Nephron progenitor cell (in vitro differentiated cells): ENCODE measurements around the gene BCL7A.

Experiments used
- DNase-seq: peaks from one replicate; pipeline ENCODE4 v3.0.0; 2021
- H3K27ac Mint-ChIP-seq: 2 replicates; pipeline ENCODE4 v1.8.0; 2021; ENCODE audit warnings: mild to moderate bottlenecking, moderate library complexity, mixed read lengths
- H3K27me3 Mint-ChIP-seq: 2 replicates; pipeline ENCODE4 v1.8.0; 2021; ENCODE audit warnings: mild to moderate bottlenecking, low read depth, mixed read lengths; ENCODE audit not compliant: poor library complexity
- H3K36me3 Mint-ChIP-seq: 2 replicates; pipeline ENCODE4 v1.8.0; 2021; ENCODE audit warnings: low read depth, mixed read lengths
- H3K4me1 Mint-ChIP-seq: 2 replicates; pipeline ENCODE4 v1.8.0; 2021; ENCODE audit warnings: mixed read lengths
- H3K4me3 Mint-ChIP-seq: 2 replicates; pipeline ENCODE4 v1.8.0; 2021; ENCODE audit warnings: mild to moderate bottlenecking, moderate library complexity, mixed read lengths
- H3K9me3 Mint-ChIP-seq: 2 replicates; pipeline ENCODE4 v1.8.0; 2021; ENCODE audit warnings: mild to moderate bottlenecking, moderate library complexity, mixed read lengths
- CTCF ChIP-seq: fragments of 200-600 bp; sonication (generic); IDR thresholded peaks from 2 replicates; pipeline ENCODE4 v1.5.0; 2021; ENCODE audit warnings: antibody characterized with exemption

Gene BCL7A

GRCh38 chr12:122063694-122064024 is 42.0 kb downstream of the BCL7A start:
- Mint-ChIP-seq H3K9me3 (no peaks in the 10 kb centered on the region), H3K27ac (peak overlapping the region; percentile 98), H3K4me3 (peak overlapping the region; percentile 72), H3K4me1 (peaks cover 81% of the 10 kb centered on the region), H3K36me3 (peaks cover 37% of the 10 kb centered on the region), H3K27me3 (no peaks in the 10 kb centered on the region)
- no peak for DNase-seq
- no peak for TF ChIP-seq CTCF

- Mint-ChIP-seq H3K27ac (peak overlapping the region; percentile 98), H3K4me3 (peak overlapping the region; percentile 72), H3K36me3 (peaks cover 32% of the 10 kb centered on the region), H3K9me3 (no peaks in the 10 kb centered on the region), H3K27me3 (no peaks in the 10 kb centered on the region), H3K4me1 (peaks cover 76% of the 10 kb centered on the region)
- peak; percentile 81 for DNase-seq
- peak; percentile 55 for TF ChIP-seq CTCF
These were observed 42.5 kb downstream of the BCL7A start for GRCh38 chr12:122064025-122064777.

GRCh38 chr12:122064780-122065588 is 43.3 kb downstream of the BCL7A start:
- peak overlapping the region; percentile 98 for H3K27ac Mint-ChIP-seq
- peaks cover 71% of the 10 kb centered on the region for H3K4me1 Mint-ChIP-seq
- DNase-seq, result peak; percentile 76
- no peak for TF ChIP-seq CTCF
- peak overlapping the region; percentile 70 for H3K4me3 Mint-ChIP-seq
- no peaks in the 10 kb centered on the region for H3K27me3 Mint-ChIP-seq
- peaks cover 35% of the 10 kb centered on the region for H3K36me3 Mint-ChIP-seq
- H3K9me3 Mint-ChIP-seq, result no peaks in the 10 kb centered on the region

GRCh38 chr12:122067548-122067947 is 45.9 kb downstream of the BCL7A start:
- DNase-seq, result no peak
- no peaks in the 10 kb centered on the region for H3K27me3 Mint-ChIP-seq
- H3K36me3 Mint-ChIP-seq, result peaks cover 25% of the 10 kb centered on the region
- peak overlapping the region; percentile 50 for H3K4me3 Mint-ChIP-seq
- no peak for TF ChIP-seq CTCF
- peak overlapping the region; percentile 74 for H3K27ac Mint-ChIP-seq
- peaks cover 65% of the 10 kb centered on the region for H3K4me1 Mint-ChIP-seq
- no peaks in the 10 kb centered on the region for H3K9me3 Mint-ChIP-seq

GRCh38 chr12:122067966-122068365 is 46.3 kb downstream of the BCL7A start:
- Mint-ChIP-seq H3K36me3 (peaks cover 28% of the 10 kb centered on the region), H3K4me3 (peak overlapping the region; percentile 50), H3K9me3 (no peaks in the 10 kb centered on the region), H3K4me1 (peaks cover 65% of the 10 kb centered on the region), H3K27me3 (no peaks in the 10 kb centered on the region), H3K27ac (peak overlapping the region; percentile 74)
- DNase-seq, result no peak
- TF ChIP-seq CTCF, result no peak
